ENCODE data around the gene MT1HL1. TPM values are rescaled to one million over a fixed set of nuclear protein-coding genes. Genes with fewer than 3 reads are reported as not detected.
"Not testable (repeated sequence)": the region's sequence is repeated elsewhere in the genome, so short reads cannot be mapped to it uniquely, and the experiment has no call there.

MT1HL1 gene
- total and polyA plus RNA-seq, 4 experiments from 2014 or later = not detected

DNA sequence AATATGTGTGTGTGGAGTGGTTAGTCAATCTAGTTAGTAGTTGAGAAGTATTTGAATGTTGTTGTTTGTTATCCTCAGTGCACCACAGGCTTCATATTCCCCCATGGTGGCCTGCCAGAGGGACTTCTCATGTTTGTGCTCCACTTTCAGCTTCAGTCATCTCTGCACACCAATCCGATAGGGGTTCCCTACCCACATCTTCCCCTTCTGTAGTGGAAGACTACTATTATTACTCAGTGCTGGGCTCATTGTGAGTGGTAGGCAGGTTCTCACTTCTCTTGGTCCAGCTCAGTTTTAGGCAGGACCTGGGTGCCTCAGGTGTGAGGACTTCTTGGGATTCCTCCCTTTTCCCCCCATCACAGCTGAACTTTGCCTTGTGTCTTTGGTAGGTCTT is 14.2 kb downstream of the MT1HL1 start:
- Mint-ChIP-seq H3K9me3 (peaks cover 8 to 26% (median 14%) of the 10 kb centered on the region in 8 donors), H3K27me3 (peaks cover 0 to 2% of the 10 kb centered on the region in 2 donors), H3K4me3 (no peak overlapping the region), H3K36me3 (no peaks in the 10 kb centered on the region), H3K4me1 (no peaks in the 10 kb centered on the region), H3K27ac (no peak overlapping the region)
- Histone ChIP-seq H3K36me3 (ENCODE audit: insufficient read depth, low read length) (no peaks in the 10 kb centered on the region), H3K27ac (ENCODE audit: low read depth, low read length) (no peak overlapping the region), H3K9me3 (ENCODE audit: control insufficient read depth in 1 of 2, low read length in 2 of 2) (no peaks in the 10 kb centered on the region), H3K4me1 (ENCODE audit: insufficient read depth, low read length) (no peaks in the 10 kb centered on the region), H3K27me3 (ENCODE audit: insufficient read depth, low read length) (no peaks in the 10 kb centered on the region), H3K4me3 (ENCODE audit: low read length in 2 of 2) (no peak overlapping the region)
- no peak for DNase-seq
- intact Hi-C loops (cut with micrococcal nuclease) = no loop called here
- POLR2A ChIA-PET (ENCODE audit: partially characterized antibody) = no interaction called here
- CTCF ChIA-PET (ENCODE audit: partially characterized antibody) = no interaction called here

DNA sequence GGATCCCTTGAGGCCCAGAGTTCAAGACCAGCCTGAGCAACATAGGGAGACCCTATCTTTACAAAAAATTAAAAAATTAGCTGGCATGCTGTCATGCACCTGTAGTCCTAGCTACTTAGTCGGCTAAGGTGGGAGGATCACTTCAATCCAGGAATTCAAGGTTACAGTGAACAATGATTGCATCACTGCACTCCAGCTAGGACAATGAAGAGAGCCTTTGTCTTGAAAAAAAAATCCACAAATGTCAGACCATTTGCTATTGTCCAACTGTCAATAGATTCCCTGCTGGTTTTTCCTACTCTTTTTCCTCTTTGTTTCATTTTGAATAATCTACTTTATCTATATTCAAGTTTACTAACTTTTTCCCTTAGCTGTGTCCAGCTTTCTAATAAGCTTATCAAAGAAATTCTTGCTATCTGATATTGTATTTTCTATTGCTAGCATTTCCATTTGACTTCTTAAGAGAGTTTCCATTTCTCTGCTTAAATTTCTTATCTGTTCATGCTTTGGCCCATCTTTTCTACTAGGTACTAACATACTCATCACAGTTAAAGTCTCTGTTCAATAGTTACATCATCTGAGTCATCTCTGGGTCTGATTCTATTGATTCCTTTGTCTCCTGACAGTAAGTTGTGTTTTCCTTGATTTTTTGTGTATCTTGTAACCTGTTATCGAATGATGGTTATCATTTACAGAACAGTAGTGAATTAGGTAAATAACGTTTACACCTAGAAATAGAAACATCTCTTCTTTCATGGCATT is 14.8 kb downstream of the MT1HL1 start:
- Histone ChIP-seq H3K4me3 (ENCODE audit: low read length in 2 of 2) (no peak overlapping the region), H3K36me3 (ENCODE audit: insufficient read depth, low read length) (no peaks in the 10 kb centered on the region), H3K9me3 (ENCODE audit: control insufficient read depth in 1 of 2, low read length in 2 of 2) (no peaks in the 10 kb centered on the region), H3K27me3 (ENCODE audit: insufficient read depth, low read length) (no peaks in the 10 kb centered on the region), H3K27ac (ENCODE audit: low read depth, low read length) (no peak overlapping the region), H3K4me1 (ENCODE audit: insufficient read depth, low read length) (no peaks in the 10 kb centered on the region)
- ChIA-PET POLR2A (ENCODE audit: partially characterized antibody) (no interaction called here), CTCF (ENCODE audit: partially characterized antibody) (no interaction called here)
- no peaks in the 10 kb centered on the region for H3K36me3 Mint-ChIP-seq
- intact Hi-C loops (cut with micrococcal nuclease) = no loop called here
- peaks cover 0 to 2% of the 10 kb centered on the region in 2 donors for H3K27me3 Mint-ChIP-seq
- no peaks in the 10 kb centered on the region for H3K4me1 Mint-ChIP-seq
- peaks cover 8 to 26% (median 14%) of the 10 kb centered on the region in 8 donors for H3K9me3 Mint-ChIP-seq
- H3K27ac Mint-ChIP-seq = no peak overlapping the region
- no peak overlapping the region for H3K4me3 Mint-ChIP-seq
- DNase-seq = no peak

DNA sequence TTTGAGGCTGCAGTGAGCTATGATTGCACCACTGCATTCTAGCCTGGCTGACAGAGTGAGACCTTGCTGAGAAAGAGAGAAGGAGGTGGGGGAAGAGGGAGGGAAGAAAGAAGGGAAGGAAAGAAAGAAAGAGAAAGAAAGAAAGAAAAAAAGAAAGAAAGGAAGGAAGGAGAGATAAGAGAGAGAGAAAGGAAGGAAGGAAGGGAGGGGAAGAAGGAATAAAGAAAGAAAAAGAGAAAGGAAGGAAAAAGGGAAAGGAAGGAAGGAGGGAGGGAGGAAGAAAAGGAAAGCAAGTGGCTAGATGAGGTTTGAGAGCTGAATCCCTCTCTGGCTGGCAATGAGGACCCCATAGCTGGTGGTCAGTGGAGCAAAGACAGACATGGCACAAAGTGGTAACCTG is 20.4 kb downstream of the MT1HL1 start:
- Histone ChIP-seq H3K4me1 (ENCODE audit: insufficient read depth, low read length) (no peaks in the 10 kb centered on the region), H3K36me3 (ENCODE audit: insufficient read depth, low read length) (no peaks in the 10 kb centered on the region), H3K27ac (ENCODE audit: low read depth, low read length) (no peak overlapping the region), H3K4me3 (ENCODE audit: low read length in 2 of 2) (no peak overlapping the region), H3K27me3 (ENCODE audit: insufficient read depth, low read length) (no peaks in the 10 kb centered on the region), H3K9me3 (ENCODE audit: control insufficient read depth in 1 of 2, low read length in 2 of 2) (no peaks in the 10 kb centered on the region)
- peaks cover 0 to 7% (median 2%) of the 10 kb centered on the region in 8 donors for H3K9me3 Mint-ChIP-seq
- no peaks in the 10 kb centered on the region for H3K36me3 Mint-ChIP-seq
- intact Hi-C loops (cut with micrococcal nuclease) = no loop called here
- no peak for DNase-seq
- POLR2A ChIA-PET (ENCODE audit: partially characterized antibody) = no interaction called here
- H3K27ac Mint-ChIP-seq = no peak overlapping the region
- peaks cover 1 to 2% of the 10 kb centered on the region in 2 donors for H3K27me3 Mint-ChIP-seq
- no peaks in the 10 kb centered on the region for H3K4me1 Mint-ChIP-seq
- H3K4me3 Mint-ChIP-seq = no peak overlapping the region
- CTCF ChIA-PET (ENCODE audit: partially characterized antibody) = no interaction called here

DNA sequence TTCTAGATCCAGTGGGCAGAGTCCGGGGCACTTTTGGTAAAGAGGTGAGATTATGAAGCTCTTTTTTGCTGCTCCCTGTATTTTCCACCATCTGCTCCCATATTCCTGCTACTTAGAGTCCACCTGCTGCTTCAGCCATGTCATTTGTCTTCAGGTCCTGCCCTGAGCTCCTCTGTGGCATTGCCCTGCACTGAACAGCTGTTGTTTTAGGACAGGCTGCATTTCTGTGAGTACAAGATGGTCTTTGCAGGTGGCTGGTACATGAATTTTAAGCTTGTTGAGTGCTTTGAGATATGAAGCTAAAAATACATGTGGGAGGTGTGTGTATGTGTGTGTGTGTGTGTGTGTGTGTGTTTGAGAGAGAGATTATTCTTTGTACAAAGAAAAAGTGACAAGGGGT is 21.9 kb downstream of the MT1HL1 start:
- H3K27ac ChIP-seq (ENCODE audit: low read depth, low read length) = no peak overlapping the region
- H3K27me3 Mint-ChIP-seq = peaks cover 1 to 2% of the 10 kb centered on the region in 2 donors
- no peak overlapping the region for H3K4me3 ChIP-seq (ENCODE audit: low read length in 2 of 2)
- no peaks in the 10 kb centered on the region for H3K9me3 ChIP-seq (ENCODE audit: control insufficient read depth in 1 of 2, low read length in 2 of 2)
- ChIA-PET CTCF (ENCODE audit: partially characterized antibody) (interaction anchor here (0.6 kb wide), 1 partner anchor 28 kb away, joined by 3 read pairs; no protein-coding TSS in a partner anchor), POLR2A (ENCODE audit: partially characterized antibody) (no interaction called here)
- peaks cover 0 to 4% (median 0%) of the 10 kb centered on the region in 8 donors for H3K9me3 Mint-ChIP-seq
- DNase-seq = no peak
- H3K36me3 ChIP-seq (ENCODE audit: insufficient read depth, low read length) = no peaks in the 10 kb centered on the region
- H3K4me1 ChIP-seq (ENCODE audit: insufficient read depth, low read length) = no peaks in the 10 kb centered on the region
- intact Hi-C loops (cut with micrococcal nuclease) = no loop called here
- H3K27me3 ChIP-seq (ENCODE audit: insufficient read depth, low read length) = no peaks in the 10 kb centered on the region
- H3K36me3 Mint-ChIP-seq = no peaks in the 10 kb centered on the region
- H3K27ac Mint-ChIP-seq = no peak overlapping the region
- H3K4me1 Mint-ChIP-seq = no peaks in the 10 kb centered on the region
- H3K4me3 Mint-ChIP-seq = no peak overlapping the region

DNA sequence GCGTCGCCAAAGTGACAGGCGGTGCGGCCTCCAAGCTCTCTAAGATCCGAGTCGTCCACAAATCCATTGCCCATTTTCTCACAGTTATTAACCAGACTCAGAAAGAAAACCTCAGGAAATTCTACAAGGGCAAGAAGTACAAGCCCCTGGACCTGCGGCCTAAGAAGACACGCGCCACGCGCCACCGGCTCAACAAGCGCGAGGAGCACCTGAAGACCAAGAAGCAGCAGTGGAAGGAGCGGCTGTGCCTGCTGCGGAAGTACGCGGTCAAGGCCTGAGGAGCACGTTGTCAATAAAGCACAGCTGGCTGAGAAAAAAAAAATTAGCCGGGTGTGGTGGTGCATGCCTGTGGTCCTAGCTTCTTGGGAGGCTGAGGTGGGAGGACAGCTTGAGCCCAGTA is 22.8 kb downstream of the MT1HL1 start:
- H3K4me1 ChIP-seq (ENCODE audit: insufficient read depth, low read length); POLR2A ChIA-PET (ENCODE audit: partially characterized antibody); H3K27me3 Mint-ChIP-seq; H3K27me3 ChIP-seq (ENCODE audit: insufficient read depth, low read length); H3K27ac Mint-ChIP-seq; H3K4me1 Mint-ChIP-seq; CTCF ChIA-PET (ENCODE audit: partially characterized antibody); H3K4me3 ChIP-seq (ENCODE audit: low read length in 2 of 2); H3K27ac ChIP-seq (ENCODE audit: low read depth, low read length); H3K9me3 ChIP-seq (ENCODE audit: control insufficient read depth in 1 of 2, low read length in 2 of 2); intact Hi-C loops (cut with micrococcal nuclease); DNase-seq; H3K9me3 Mint-ChIP-seq; H3K36me3 Mint-ChIP-seq; H3K36me3 ChIP-seq (ENCODE audit: insufficient read depth, low read length); H3K4me3 Mint-ChIP-seq: not testable (repeated sequence)

DNA sequence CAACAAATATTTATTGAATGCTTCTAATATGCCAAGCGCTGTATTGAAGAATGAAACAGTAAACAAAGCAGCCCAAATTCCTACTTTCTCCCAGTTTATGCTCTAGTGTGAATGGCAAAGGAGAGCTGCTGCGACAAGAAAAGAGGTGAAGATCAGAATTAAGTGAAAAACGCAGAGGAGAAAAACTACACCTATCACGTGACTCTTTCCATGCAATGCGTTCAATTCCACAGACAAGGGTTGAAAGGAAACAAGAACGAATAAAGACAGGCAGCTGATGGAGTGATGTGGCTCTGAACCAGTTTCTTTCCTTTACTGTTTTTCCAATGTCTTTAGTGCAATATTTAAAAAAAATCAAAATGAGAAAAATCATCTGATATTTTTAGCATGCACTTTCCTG is 23.6 kb downstream of the MT1HL1 start:
- ChIA-PET POLR2A (ENCODE audit: partially characterized antibody) (no interaction called here), CTCF (ENCODE audit: partially characterized antibody) (no interaction called here)
- DNase-seq = no peak
- no peaks in the 10 kb centered on the region for H3K4me1 ChIP-seq (ENCODE audit: insufficient read depth, low read length)
- H3K36me3 ChIP-seq (ENCODE audit: insufficient read depth, low read length) = no peaks in the 10 kb centered on the region
- no peak overlapping the region for H3K27ac ChIP-seq (ENCODE audit: low read depth, low read length)
- intact Hi-C loops (cut with micrococcal nuclease) = no loop called here
- H3K27me3 Mint-ChIP-seq = peaks cover 0 to 1% of the 10 kb centered on the region in 2 donors
- no peak overlapping the region for H3K4me3 Mint-ChIP-seq
- H3K36me3 Mint-ChIP-seq = no peaks in the 10 kb centered on the region
- H3K4me3 ChIP-seq (ENCODE audit: low read length in 2 of 2) = no peak overlapping the region
- no peaks in the 10 kb centered on the region for H3K9me3 ChIP-seq (ENCODE audit: control insufficient read depth in 1 of 2, low read length in 2 of 2)
- H3K27me3 ChIP-seq (ENCODE audit: insufficient read depth, low read length) = no peaks in the 10 kb centered on the region
- no peaks in the 10 kb centered on the region for H3K4me1 Mint-ChIP-seq
- peaks cover 0 to 5% (median 2%) of the 10 kb centered on the region in 8 donors for H3K9me3 Mint-ChIP-seq
- no peak overlapping the region for H3K27ac Mint-ChIP-seq

DNA sequence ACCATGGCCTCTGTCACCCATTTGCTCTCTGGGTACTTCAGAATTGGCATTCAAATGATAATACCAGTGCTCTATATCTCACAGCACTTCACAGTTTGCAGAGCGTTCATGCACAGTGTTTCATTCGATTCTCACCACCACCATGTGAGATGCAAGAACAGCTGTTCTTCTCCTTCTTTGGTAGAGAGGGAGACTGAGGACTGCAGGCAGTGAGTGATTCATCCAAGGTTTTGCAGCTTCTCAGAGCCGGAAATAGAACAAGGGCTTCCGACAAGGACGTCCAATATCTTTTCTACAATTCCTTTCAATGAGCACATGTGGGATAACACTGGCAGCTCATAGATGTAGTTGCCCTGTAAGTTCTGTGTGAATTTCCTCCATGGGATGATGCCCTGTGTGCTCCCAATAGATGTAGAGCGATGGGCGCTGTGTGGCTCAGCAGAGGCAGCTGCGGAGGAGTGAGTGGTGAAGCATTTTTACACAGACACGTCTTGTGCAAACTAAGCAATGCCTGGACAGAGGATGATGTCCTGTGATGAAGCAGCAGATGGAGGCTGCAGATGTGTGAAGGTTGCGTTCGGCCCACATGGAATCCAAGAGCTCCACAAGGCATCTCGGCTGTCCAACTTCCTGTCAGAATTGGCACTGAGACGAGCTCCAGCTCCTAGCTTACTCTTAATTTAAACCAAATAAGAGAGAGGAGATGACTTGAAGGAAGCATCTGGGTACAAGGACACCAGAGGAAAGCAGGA is 24.9 kb downstream of the MT1HL1 start:
- Histone ChIP-seq H3K27me3 (ENCODE audit: insufficient read depth, low read length) (no peaks in the 10 kb centered on the region), H3K4me3 (ENCODE audit: low read length in 2 of 2) (no peak overlapping the region), H3K9me3 (ENCODE audit: control insufficient read depth in 1 of 2, low read length in 2 of 2) (no peaks in the 10 kb centered on the region), H3K27ac (ENCODE audit: low read depth, low read length) (no peak overlapping the region), H3K4me1 (ENCODE audit: insufficient read depth, low read length) (no peaks in the 10 kb centered on the region), H3K36me3 (ENCODE audit: insufficient read depth, low read length) (no peaks in the 10 kb centered on the region)
- peaks cover 0 to 5% (median 2%) of the 10 kb centered on the region in 8 donors for H3K9me3 Mint-ChIP-seq
- H3K4me3 Mint-ChIP-seq = no peak overlapping the region
- no peaks in the 10 kb centered on the region for H3K4me1 Mint-ChIP-seq
- no peak for DNase-seq
- intact Hi-C loops (cut with micrococcal nuclease) = no loop called here
- peaks cover 0 to 2% of the 10 kb centered on the region in 2 donors for H3K27me3 Mint-ChIP-seq
- H3K36me3 Mint-ChIP-seq = no peaks in the 10 kb centered on the region
- CTCF ChIA-PET (ENCODE audit: partially characterized antibody) = no interaction called here
- POLR2A ChIA-PET (ENCODE audit: partially characterized antibody) = no interaction called here
- H3K27ac Mint-ChIP-seq = no peak overlapping the region

Measured in CD4-positive, alpha-beta memory T cell (primary cell).